HepG2 (cell line): Measurements from ENCODE around the gene FAM187B. TPM values are rescaled to one million over a fixed set of nuclear protein-coding genes. Genes with fewer than 3 reads are reported as not detected.
A peak's percentile ranks its signal among the peaks of the same experiment; 100 is the strongest.

Experiments used
- AGO2 ChIP-seq: fragments of 200-400 bp; formaldehyde crosslinking; optimal IDR thresholded peaks from 2 replicates; pipeline ENCODE3; 2017; ENCODE audit warnings: mild to moderate bottlenecking, low read depth, low read length, moderate library complexity
- ARHGAP35 ChIP-seq: sonication (generic); formaldehyde crosslinking; IDR thresholded peaks from 2 replicates; pipeline ENCODE4 v1.9.0; 2022; ENCODE audit warnings: mild to moderate bottlenecking, inconsistent platforms, moderate library complexity, missing genetic modification reagents, borderline replicate concordance
- CBX5 ChIP-seq: sonication (generic); formaldehyde crosslinking; IDR thresholded peaks from 2 replicates; pipeline ENCODE4 v1.4.0; 2020; ENCODE audit warnings: missing genetic modification reagents, borderline replicate concordance
- CCAR2 ChIP-seq: fragments of 200-400 bp; formaldehyde crosslinking; optimal IDR thresholded peaks from 2 replicates; pipeline ENCODE3; 2018; ENCODE audit warnings: low read depth, mild to moderate bottlenecking, low read length, moderate library complexity
- CENPT ChIP-seq: sonication (generic); formaldehyde crosslinking; IDR thresholded peaks from 2 replicates; pipeline ENCODE4 v1.8.0; 2022; ENCODE audit warnings: low read depth, mild to moderate bottlenecking, moderate library complexity, missing genetic modification reagents
- GABPB1 ChIP-seq: IDR thresholded peaks from 2 replicates; pipeline ENCODE4 v1.6.1; 2016; ENCODE audit warnings: mild to moderate bottlenecking, missing genetic modification reagents, moderate library complexity, missing compliant biosample characterization
- JDP2 ChIP-seq: sonication (generic); formaldehyde crosslinking; IDR thresholded peaks from 2 replicates; pipeline ENCODE4 v1.8.1; 2022; ENCODE audit warnings: missing genetic modification reagents, borderline replicate concordance
- KLF15 ChIP-seq: sonication (generic); formaldehyde crosslinking; IDR thresholded peaks from 2 replicates; pipeline ENCODE4 v1.8.1; 2023; ENCODE audit warnings: borderline replicate concordance, mild to moderate bottlenecking, inconsistent platforms, missing genetic modification reagents, mixed read lengths
- POLR2AphosphoS5 ChIP-seq: IDR thresholded peaks from 2 replicates; pipeline ENCODE4 v1.6.1; 2012; ENCODE audit warnings: low read depth, low read length
- RAD51 ChIP-seq: fragments of 450-650 bp; IDR thresholded peaks from 2 replicates; pipeline ENCODE4 v1.6.1; 2016; ENCODE audit warnings: borderline replicate concordance
- SP4 ChIP-seq: sonication (generic); formaldehyde crosslinking; IDR thresholded peaks from 2 replicates; pipeline ENCODE4 v1.8.1; 2023; ENCODE audit warnings: mild to moderate bottlenecking, missing genetic modification reagents
- ZBTB1 ChIP-seq: sonication (generic); formaldehyde crosslinking; IDR thresholded peaks from 2 replicates; pipeline ENCODE4 v1.4.0; 2020; ENCODE audit warnings: missing genetic modification reagents, borderline replicate concordance
- ZNF326 ChIP-seq: sonication (generic); formaldehyde crosslinking; IDR thresholded peaks from 2 replicates; pipeline ENCODE4 v1.4.0; 2020; ENCODE audit warnings: missing genetic modification reagents, borderline replicate concordance
- ZNF549 ChIP-seq: sonication (generic); formaldehyde crosslinking; IDR thresholded peaks from 2 replicates; pipeline ENCODE4 v1.5.0; 2020; ENCODE audit warnings: missing genetic modification reagents
- ZNF850 ChIP-seq: sonication (generic); formaldehyde crosslinking; conservative IDR thresholded peaks from 2 replicates; pipeline ENCODE4 v1.9.0; 2021; ENCODE audit warnings: mild to moderate bottlenecking, missing genetic modification reagents
- ZNF878 ChIP-seq: sonication (generic); formaldehyde crosslinking; IDR thresholded peaks from 2 replicates; pipeline ENCODE4 v1.8.1; 2023; ENCODE audit warnings: mild to moderate bottlenecking, missing genetic modification reagents, moderate library complexity
- polyA plus RNA-seq, 8 experiments: library from polyadenylated mRNA; depleted of rRNA in 3 of 8; stranded (reverse) in 7 of 8; unstranded in 1 of 8; fragments of >200 nt; fragmentation: Illumina TruSeq in 4 of 8; extraction: Trizol in 4 of 8; gene quantifications; 2 replicates each; pipeline versions ENCODE4 v1.2.1 to v1.2.3, GENCODE V29; 2011 to 2016; ENCODE audit warnings: low read depth in 4 of 8, missing spikeins in 1 of 8, mixed read lengths in 1 of 8; ENCODE audit not compliant: insufficient read depth in 1 of 8
- total RNA-seq, 5 experiments: library from RNA; depleted of rRNA; stranded (reverse); fragments of >200 nt; fragmentation: Illumina TruSeq; extraction: Trizol; gene quantifications; 2 replicates each; pipeline ENCODE4 v1.2.3, GENCODE V29; 2016; ENCODE audit warnings: low read depth in 1 of 5
- TF ChIP-seq, protein P1 (sequence below): sonication (generic); formaldehyde crosslinking; IDR thresholded peaks from 2 replicates; pipeline ENCODE4 v1.5.1; 2020; ENCODE audit warnings: mild to moderate bottlenecking, missing genetic modification reagents, moderate library complexity
- TF ChIP-seq, protein P2 (sequence below): IDR thresholded peaks from 2 replicates; pipeline ENCODE4 v1.6.1; 2016; ENCODE audit warnings: mild to moderate bottlenecking, missing biosample characterization, missing genetic modification reagents
- TF ChIP-seq, protein P3 (sequence below): sonication (generic); formaldehyde crosslinking; IDR thresholded peaks from 2 replicates; pipeline ENCODE4 v1.4.0; 2020; ENCODE audit warnings: missing genetic modification reagents, borderline replicate concordance
- TF ChIP-seq, protein P4 (sequence below): sonication (generic); formaldehyde crosslinking; IDR thresholded peaks from 2 replicates; pipeline ENCODE4 v1.8.1; 2023; ENCODE audit warnings: mild to moderate bottlenecking, missing genetic modification reagents

Gene FAM187B
- total and polyA plus RNA-seq, 2 of the 13 experiments (the other 11 are each of a cell fraction or from before 2014, with no cell fraction given), result not detected

DNA sequence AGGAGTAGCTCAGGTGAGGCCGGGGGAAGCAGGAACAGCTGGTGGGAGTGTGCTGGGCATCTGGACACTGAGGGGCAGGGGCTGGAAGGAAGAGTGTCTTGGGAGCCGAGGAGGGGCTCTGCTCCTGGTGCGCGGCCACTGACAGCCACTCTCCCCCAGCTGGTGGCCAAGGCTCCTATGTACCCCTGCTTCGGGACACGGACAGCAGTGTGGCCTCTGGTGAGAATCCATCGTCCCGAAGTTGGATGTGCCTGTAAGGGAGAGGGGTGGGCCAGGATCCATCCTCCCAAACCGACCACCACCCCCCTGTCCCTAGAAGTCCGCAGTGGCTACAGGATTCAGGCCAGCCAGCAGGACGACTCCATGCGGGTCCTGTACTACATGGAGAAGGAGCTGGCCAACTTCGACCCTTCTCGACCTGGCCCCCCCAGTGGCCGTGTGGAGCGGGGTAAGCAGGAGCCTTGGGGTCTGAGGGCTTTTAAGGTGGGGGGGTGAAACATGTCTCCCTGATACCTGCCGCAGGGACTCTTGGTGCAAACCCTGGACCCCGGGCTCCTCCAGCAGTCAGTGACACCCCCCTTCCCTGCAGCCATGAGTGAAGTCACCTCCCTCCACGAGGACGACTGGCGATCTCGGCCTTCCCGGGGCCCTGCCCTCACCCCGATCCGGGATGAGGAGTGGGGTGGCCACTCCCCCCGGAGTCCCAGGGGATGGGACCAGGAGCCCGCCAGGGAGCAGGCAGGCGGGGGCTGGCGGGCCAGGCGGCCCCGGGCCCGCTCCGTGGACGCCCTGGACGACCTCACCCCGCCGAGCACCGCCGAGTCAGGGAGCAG is 38.2 kb upstream of the FAM187B start (continued):
- TF ChIP-seq, protein P1, sequence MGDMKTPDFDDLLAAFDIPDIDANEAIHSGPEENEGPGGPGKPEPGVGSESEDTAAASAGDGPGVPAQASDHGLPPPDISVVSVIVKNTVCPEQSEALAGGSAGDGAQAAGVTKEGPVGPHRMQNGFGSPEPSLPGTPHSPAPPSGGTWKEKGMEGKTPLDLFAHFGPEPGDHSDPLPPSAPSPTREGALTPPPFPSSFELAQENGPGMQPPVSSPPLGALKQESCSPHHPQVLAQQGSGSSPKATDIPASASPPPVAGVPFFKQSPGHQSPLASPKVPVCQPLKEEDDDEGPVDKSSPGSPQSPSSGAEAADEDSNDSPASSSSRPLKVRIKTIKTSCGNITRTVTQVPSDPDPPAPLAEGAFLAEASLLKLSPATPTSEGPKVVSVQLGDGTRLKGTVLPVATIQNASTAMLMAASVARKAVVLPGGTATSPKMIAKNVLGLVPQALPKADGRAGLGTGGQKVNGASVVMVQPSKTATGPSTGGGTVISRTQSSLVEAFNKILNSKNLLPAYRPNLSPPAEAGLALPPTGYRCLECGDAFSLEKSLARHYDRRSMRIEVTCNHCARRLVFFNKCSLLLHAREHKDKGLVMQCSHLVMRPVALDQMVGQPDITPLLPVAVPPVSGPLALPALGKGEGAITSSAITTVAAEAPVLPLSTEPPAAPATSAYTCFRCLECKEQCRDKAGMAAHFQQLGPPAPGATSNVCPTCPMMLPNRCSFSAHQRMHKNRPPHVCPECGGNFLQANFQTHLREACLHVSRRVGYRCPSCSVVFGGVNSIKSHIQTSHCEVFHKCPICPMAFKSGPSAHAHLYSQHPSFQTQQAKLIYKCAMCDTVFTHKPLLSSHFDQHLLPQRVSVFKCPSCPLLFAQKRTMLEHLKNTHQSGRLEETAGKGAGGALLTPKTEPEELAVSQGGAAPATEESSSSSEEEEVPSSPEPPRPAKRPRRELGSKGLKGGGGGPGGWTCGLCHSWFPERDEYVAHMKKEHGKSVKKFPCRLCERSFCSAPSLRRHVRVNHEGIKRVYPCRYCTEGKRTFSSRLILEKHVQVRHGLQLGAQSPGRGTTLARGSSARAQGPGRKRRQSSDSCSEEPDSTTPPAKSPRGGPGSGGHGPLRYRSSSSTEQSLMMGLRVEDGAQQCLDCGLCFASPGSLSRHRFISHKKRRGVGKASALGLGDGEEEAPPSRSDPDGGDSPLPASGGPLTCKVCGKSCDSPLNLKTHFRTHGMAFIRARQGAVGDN (CRISPR knock-in tag), result peak; percentile 71
- peak; percentile 14; the same call in 1 of the 2 replicates for TF ChIP-seq SP4 (CRISPR knock-in tag)
- TF ChIP-seq, protein P2, sequence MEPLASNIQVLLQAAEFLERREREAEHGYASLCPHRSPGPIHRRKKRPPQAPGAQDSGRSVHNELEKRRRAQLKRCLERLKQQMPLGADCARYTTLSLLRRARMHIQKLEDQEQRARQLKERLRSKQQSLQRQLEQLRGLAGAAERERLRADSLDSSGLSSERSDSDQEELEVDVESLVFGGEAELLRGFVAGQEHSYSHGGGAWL (CRISPR knock-in tag), result 0 out of 2 replicates have a peak, but pooled peaks have one; percentile 18
- TF ChIP-seq AGO2, result peak; percentile 97
- TF ChIP-seq, protein P3, sequence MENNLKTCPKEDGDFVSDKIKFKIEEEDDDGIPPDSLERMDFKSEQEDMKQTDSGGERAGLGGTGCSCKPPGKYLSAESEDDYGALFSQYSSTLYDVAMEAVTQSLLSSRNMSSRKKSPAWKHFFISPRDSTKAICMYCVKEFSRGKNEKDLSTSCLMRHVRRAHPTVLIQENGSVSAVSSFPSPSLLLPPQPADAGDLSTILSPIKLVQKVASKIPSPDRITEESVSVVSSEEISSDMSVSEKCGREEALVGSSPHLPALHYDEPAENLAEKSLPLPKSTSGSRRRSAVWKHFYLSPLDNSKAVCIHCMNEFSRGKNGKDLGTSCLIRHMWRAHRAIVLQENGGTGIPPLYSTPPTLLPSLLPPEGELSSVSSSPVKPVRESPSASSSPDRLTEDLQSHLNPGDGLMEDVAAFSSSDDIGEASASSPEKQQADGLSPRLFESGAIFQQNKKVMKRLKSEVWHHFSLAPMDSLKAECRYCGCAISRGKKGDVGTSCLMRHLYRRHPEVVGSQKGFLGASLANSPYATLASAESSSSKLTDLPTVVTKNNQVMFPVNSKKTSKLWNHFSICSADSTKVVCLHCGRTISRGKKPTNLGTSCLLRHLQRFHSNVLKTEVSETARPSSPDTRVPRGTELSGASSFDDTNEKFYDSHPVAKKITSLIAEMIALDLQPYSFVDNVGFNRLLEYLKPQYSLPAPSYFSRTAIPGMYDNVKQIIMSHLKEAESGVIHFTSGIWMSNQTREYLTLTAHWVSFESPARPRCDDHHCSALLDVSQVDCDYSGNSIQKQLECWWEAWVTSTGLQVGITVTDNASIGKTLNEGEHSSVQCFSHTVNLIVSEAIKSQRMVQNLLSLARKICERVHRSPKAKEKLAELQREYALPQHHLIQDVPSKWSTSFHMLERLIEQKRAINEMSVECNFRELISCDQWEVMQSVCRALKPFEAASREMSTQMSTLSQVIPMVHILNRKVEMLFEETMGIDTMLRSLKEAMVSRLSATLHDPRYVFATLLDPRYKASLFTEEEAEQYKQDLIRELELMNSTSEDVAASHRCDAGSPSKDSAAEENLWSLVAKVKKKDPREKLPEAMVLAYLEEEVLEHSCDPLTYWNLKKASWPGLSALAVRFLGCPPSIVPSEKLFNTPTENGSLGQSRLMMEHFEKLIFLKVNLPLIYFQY (CRISPR knock-in tag), result no peak
- no peak for TF ChIP-seq CENPT (CRISPR knock-in tag)
- no peak for TF ChIP-seq ZNF549 (CRISPR knock-in tag)
- no peak for TF ChIP-seq CBX5
- no peak for TF ChIP-seq KLF15 (CRISPR knock-in tag)
- TF ChIP-seq POLR2AphosphoS5, result 0 out of 2 replicates have a peak, but pooled peaks have one; percentile 2
- no peak for TF ChIP-seq ZBTB1
- no peak for TF ChIP-seq RAD51
- TF ChIP-seq ZNF326 (CRISPR knock-in tag), result no peak
- TF ChIP-seq JDP2 (CRISPR knock-in tag), result no peak
- TF ChIP-seq CCAR2, result no peak
- TF ChIP-seq, protein P4, sequence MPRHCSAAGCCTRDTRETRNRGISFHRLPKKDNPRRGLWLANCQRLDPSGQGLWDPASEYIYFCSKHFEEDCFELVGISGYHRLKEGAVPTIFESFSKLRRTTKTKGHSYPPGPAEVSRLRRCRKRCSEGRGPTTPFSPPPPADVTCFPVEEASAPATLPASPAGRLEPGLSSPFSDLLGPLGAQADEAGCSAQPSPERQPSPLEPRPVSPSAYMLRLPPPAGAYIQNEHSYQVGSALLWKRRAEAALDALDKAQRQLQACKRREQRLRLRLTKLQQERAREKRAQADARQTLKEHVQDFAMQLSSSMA (CRISPR knock-in tag), result no peak
- TF ChIP-seq ARHGAP35 (CRISPR knock-in tag), result no peak
- TF ChIP-seq GABPB1 (CRISPR knock-in tag), result 0 out of 2 replicates have a peak, but pooled peaks have one; percentile 31
- TF ChIP-seq ZNF850 (CRISPR knock-in tag), result no peak
- no peak for TF ChIP-seq ZNF878 (CRISPR knock-in tag)
